ENCODE data around the gene APBB2.

DNA sequence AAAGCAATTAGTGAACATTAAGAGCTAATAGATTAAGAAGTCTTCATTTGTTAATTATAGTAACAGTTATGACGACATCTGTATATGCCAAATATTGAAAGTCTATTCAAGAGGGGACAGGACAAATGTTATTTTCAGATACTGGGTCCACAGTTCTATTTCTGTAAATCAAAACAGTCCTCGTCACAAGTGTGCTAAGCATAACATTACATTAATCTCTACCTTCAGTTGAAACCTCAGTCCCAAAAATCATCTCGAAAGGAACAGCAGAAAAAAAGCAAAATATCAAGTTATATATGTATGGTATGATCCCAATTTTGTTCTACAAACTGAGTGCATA lies 70.3 kb downstream of the APBB2 start:
- TF ChIP-seq, protein P1, sequence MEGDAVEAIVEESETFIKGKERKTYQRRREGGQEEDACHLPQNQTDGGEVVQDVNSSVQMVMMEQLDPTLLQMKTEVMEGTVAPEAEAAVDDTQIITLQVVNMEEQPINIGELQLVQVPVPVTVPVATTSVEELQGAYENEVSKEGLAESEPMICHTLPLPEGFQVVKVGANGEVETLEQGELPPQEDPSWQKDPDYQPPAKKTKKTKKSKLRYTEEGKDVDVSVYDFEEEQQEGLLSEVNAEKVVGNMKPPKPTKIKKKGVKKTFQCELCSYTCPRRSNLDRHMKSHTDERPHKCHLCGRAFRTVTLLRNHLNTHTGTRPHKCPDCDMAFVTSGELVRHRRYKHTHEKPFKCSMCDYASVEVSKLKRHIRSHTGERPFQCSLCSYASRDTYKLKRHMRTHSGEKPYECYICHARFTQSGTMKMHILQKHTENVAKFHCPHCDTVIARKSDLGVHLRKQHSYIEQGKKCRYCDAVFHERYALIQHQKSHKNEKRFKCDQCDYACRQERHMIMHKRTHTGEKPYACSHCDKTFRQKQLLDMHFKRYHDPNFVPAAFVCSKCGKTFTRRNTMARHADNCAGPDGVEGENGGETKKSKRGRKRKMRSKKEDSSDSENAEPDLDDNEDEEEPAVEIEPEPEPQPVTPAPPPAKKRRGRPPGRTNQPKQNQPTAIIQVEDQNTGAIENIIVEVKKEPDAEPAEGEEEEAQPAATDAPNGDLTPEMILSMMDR (conservative IDR thresholded peaks at IDR 0.05; ENCODE audit: low read depth in 2 of 2): no peak
- TF ChIP-seq, protein P2, sequence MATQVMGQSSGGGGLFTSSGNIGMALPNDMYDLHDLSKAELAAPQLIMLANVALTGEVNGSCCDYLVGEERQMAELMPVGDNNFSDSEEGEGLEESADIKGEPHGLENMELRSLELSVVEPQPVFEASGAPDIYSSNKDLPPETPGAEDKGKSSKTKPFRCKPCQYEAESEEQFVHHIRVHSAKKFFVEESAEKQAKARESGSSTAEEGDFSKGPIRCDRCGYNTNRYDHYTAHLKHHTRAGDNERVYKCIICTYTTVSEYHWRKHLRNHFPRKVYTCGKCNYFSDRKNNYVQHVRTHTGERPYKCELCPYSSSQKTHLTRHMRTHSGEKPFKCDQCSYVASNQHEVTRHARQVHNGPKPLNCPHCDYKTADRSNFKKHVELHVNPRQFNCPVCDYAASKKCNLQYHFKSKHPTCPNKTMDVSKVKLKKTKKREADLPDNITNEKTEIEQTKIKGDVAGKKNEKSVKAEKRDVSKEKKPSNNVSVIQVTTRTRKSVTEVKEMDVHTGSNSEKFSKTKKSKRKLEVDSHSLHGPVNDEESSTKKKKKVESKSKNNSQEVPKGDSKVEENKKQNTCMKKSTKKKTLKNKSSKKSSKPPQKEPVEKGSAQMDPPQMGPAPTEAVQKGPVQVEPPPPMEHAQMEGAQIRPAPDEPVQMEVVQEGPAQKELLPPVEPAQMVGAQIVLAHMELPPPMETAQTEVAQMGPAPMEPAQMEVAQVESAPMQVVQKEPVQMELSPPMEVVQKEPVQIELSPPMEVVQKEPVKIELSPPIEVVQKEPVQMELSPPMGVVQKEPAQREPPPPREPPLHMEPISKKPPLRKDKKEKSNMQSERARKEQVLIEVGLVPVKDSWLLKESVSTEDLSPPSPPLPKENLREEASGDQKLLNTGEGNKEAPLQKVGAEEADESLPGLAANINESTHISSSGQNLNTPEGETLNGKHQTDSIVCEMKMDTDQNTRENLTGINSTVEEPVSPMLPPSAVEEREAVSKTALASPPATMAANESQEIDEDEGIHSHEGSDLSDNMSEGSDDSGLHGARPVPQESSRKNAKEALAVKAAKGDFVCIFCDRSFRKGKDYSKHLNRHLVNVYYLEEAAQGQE (IDR thresholded peaks at IDR 0.05; ENCODE audit: unreplicated experiment): no peak
- no peak for TF ChIP-seq EZH2 (IDR thresholded peaks at IDR 0.05; ENCODE audit: low read depth, unreplicated experiment)
- no peak for TF ChIP-seq POLR2AphosphoS5 (IDR thresholded peaks at IDR 0.05; ENCODE audit: low read depth)
- no peak for TF ChIP-seq ZNF331 (CRISPR knock-in tag; IDR thresholded peaks at IDR 0.05; ENCODE audit: low read depth)
- no peak for TF ChIP-seq CREB1 (CRISPR knock-in tag; IDR thresholded peaks at IDR 0.05; ENCODE audit: low read depth)
- TF ChIP-seq, protein P3, sequence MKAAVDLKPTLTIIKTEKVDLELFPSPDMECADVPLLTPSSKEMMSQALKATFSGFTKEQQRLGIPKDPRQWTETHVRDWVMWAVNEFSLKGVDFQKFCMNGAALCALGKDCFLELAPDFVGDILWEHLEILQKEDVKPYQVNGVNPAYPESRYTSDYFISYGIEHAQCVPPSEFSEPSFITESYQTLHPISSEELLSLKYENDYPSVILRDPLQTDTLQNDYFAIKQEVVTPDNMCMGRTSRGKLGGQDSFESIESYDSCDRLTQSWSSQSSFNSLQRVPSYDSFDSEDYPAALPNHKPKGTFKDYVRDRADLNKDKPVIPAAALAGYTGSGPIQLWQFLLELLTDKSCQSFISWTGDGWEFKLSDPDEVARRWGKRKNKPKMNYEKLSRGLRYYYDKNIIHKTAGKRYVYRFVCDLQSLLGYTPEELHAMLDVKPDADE (IDR thresholded peaks at IDR 0.05): no peak
- TF ChIP-seq EZH2phosphoT487 (IDR thresholded peaks at IDR 0.05; ENCODE audit: unreplicated experiment): no peak
